Stimulated activated CD4-positive, alpha-beta T cell treated with anti-CD3 and anti-CD28 coated beads, Interleukin-1b, Interleukin-23, amount 100 ng/mL, for 48 hours (primary cell): ENCODE measurements around the gene GPR15.
A peak's percentile ranks its signal among the peaks of the same experiment; 100 is the strongest.

Experiments
- DNase-seq: peaks from one replicate; pipeline ENCODE4 v3.0.0-alpha.2; 2020

GPR15 gene

GRCh38 chr3:98532275-98532637, 478 bp downstream of the GPR15 start:
- DNase-seq, result no peak

DNA sequence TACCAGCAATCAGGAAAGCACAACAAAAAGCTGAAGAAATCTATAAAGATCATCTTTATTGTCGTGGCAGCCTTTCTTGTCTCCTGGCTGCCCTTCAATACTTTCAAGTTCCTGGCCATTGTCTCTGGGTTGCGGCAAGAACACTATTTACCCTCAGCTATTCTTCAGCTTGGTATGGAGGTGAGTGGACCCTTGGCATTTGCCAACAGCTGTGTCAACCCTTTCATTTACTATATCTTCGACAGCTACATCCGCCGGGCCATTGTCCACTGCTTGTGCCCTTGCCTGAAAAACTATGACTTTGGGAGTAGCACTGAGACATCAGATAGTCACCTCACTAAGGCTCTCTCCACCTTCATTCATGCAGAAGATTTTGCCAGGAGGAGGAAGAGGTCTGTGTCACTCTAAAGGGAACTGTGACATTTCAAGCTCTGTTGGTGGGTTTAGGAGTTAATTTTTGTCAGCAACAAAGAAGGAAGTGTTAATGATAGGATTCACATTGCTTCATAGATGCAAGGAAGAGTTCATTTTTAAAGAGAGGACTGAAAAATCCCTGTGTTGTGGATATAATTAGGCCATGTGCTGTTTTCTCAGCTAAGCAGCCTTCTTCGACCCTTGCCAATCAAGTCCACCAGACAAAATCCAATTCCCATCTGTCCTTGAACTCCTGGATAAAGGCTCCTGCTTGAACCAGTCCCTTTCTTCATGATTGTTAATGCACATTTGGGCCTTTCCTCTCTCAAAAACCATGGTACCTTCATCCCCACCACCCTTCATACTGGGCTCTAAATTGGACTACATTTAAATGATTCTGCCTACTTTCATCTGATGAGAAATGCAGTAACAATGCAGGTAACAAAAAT, 1.2 kb downstream of the GPR15 start:
- DNase-seq, result no peak

- no peak for DNase-seq
Observed at GRCh38 chr3:98534168-98534567, 2.4 kb downstream of the GPR15 start.

GRCh38 chr3:98534734-98535133, 3.0 kb downstream of the GPR15 start:
- DNase-seq, result no peak

- DNase-seq, result no peak
Observed at GRCh38 chr3:98536456-98537017, 4.8 kb downstream of the GPR15 start.

DNA sequence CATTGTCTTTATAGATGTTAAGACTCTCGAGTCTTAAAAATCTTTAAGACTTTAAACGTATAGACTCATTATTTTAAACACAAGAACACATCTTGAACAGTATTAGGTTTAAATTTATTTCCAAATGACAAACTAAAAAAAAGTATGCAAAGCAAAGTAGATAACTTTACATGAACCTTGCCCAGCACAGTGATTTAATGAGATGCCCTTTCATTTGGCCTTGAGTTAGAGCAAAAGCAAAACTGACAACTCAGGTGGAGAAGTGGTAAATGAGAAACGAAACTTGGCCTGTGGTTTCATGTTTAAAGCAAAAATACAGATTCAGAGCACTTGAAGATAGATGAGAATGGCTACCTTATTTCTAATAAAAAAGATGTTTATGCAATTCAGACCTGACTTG, 8.6 kb downstream of the GPR15 start:
- no peak for DNase-seq

DNA sequence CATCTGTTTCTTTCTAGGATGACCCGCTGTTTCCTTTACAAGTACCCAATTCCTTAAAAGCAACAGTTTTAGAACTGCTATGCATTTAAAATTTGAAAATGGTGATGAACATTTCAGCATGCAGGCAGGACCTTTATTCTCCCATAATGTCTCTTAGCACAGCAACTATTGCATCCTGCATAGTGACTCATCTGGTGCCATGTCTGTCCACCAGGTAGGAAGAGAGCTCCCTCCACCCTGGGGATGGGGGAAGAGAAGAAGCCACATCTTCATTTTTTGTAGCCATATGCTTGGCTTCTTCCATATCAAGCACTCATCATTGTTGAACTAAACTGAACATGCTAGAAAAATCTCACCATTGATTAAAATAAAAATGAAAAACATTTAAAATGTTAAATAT, 9.9 kb downstream of the GPR15 start:
- no peak for DNase-seq

DNA sequence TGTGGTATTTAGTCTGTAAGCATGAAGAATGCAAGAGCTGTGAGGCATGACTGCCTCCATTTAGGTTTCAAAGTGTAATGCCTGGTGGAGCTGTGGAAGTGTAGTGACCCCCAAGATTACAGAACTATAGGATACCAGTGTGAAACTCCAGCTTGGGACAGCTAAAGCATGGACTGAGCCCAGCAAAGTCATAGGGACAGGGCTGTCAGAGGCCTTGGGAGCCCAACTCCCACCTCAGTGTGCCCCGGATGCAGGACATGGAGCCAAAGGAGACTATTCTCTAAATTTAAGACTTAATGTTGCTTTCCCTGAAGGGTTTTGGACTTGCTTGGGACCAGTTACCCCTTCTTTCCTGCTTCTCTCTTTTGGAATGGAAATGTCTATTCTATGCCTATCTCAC, 10.8 kb downstream of the GPR15 start:
- DNase-seq, result no peak

- DNase-seq, result no peak
Observed at GRCh38 chr3:98545940-98546339, 14.2 kb downstream of the GPR15 start.

- no peak for DNase-seq
Observed at GRCh38 chr3:98548544-98548943, 16.8 kb downstream of the GPR15 start.

- no peak for DNase-seq
Observed at GRCh38 chr3:98550833-98551232, 19.1 kb downstream of the GPR15 start.

GRCh38 chr3:98551236-98551635, 19.5 kb downstream of the GPR15 start:
- no peak for DNase-seq

GRCh38 chr3:98551754-98552153, 20.0 kb downstream of the GPR15 start:
- no peak for DNase-seq

- no peak for DNase-seq
Observed at GRCh38 chr3:98552232-98553020, 20.6 kb downstream of the GPR15 start.

DNA sequence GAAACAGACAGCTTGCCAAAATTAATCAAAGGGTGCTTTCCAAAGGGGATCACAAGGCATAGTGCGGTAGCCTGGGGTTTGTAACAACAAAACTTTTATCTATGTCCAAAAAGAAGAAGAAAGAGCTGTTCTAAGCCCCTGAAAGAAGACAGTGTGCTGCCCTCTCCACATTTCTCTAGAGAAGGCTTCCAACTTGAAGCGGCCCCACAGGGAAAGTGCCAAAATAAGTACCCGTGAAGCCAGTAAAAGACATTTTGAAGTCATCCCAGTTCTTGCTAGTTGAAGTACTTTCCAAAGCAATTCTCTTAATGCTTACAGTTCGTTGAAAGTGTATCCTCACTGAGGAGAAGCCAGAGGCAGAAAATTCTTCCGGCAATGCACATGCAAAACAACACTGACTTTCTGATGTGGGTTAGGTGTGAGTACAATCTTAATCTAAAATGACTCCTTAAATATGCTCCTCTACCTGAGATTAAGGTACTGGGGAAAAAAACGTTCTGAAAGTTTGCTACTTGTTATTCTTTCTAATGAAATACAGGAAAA, 21.3 kb downstream of the GPR15 start:
- no peak for DNase-seq

DNA sequence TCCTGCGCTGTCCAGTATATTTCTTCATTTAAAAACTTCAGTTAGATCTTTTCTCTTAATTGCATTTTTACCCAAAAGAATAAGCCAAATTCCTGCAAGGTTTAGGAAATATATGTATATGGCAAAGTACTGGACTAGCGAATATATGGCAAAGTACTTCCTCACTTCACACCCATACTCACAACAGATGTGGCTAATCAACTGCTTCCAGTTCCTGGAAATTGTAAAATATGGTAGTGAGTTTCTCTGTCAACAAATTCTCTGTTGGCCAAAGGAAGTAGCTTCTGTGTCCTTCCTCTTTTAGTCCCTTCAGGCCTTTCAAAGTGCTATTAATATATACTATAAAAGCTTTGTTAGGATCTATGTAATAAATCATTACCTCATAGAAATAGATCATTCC, 22.0 kb downstream of the GPR15 start:
- DNase-seq, result no peak

DNA sequence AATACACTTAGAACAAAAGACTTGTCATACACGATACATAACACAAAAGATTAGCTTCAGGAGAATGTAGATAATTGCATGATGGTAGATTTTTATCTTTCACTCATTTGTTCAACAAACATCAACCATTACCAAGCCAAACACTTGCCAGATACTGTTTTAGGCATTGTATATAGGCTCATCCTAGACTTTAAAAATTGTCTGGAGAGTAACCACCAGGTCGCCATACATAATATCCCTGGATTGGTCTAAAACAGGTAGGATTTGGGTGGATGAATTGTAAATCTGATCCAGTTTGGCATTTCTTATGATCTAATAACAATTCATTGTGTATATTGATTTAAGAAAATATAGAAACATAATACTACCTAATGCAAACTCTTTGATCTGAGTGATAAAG, 22.8 kb downstream of the GPR15 start:
- no peak for DNase-seq

DNA sequence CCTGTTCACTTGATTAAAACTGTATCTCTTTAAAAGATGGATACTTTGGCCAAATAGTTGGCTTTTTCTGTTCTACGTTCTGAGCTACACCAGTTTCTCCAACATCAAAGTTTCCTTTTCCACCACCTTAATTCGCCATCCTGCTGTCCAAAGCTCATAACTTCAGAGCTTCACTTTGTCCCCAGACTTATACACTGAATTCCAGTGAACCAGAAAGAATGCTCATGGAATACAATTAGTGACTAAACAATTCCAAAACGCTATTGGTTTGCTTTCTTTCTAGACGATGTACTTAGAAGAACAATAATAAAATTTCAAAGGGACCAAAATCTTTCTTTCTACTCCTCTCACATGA, 23.2 kb downstream of the GPR15 start:
- DNase-seq, result no peak

GRCh38 chr3:98556164-98557130, 24.7 kb downstream of the GPR15 start:
- DNase-seq, result peak; percentile 88

GRCh38 chr3:98557324-98558010, 25.7 kb downstream of the GPR15 start:
- peak; percentile 72 for DNase-seq

DNA sequence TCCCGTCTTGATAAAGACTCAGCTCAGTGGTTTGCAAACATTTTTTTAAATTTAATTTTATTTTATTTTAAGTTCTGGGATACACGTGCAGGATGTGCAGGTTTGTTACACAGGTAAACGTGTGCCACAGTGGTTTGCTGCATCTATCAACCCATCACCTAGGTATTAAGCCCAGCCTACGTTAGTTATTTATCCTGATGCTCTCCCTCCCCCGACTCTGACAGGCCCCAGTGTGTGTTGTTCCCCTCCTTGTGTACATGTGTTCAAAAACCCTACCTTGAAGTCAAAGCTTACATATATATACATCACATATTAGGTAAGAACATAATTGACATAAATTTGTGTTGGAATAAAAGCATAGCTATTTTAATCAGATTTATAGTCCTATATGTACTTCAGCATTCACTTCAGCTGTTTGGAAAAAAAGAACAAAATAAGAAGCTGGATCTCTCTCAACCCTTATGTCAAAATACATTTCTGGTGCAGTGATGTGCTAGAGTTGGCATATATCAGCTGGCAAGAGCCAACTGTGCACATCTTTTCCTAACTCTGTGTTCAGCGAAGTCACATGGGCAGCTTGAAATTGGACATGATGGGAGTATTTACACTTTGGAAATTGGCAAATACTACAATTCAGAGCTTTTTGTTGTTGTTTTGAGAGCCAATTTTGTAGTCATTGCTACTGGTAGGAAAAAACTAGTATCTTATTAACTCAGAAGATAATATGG, 26.5 kb downstream of the GPR15 start:
- no peak for DNase-seq
